ENCODE results near the gene MON1B.
"Not testable (repeated sequence)": the region's sequence is repeated elsewhere in the genome, so short reads cannot be mapped to it uniquely, and the experiment has no call there.

MON1B gene

GRCh38 chr16:77157346-77158058 is 33.5 kb upstream of the MON1B start:
- Histone ChIP-seq H3K4me3 (ENCODE audit: insufficient read depth, low read length, poor library complexity, severe bottlenecking) (no peak overlapping the region), H3K79me2 (ENCODE audit: insufficient read depth, low read length) (no peaks in the 10 kb centered on the region), H3K4me2 (ENCODE audit: low read depth, low read length, poor library complexity, severe bottlenecking) (no peak overlapping the region), H3F3A (ENCODE audit: insufficient read depth) (no peaks in the 10 kb centered on the region), H3K27me3 (ENCODE audit: low read length) (no peaks in the 10 kb centered on the region), H3K36me3 (ENCODE audit: low read length) (no peaks in the 10 kb centered on the region), H3K9ac (ENCODE audit: low read length) (no peak overlapping the region), H3K9me3 (ENCODE audit: insufficient read depth, low read length) (no peaks in the 10 kb centered on the region), H3K9me2 (replicated peaks; ENCODE audit: insufficient read depth, low read length) (no peaks in the 10 kb centered on the region), H4K20me1 (ENCODE audit: low read depth, low read length) (no peaks in the 10 kb centered on the region), H3K27ac (ENCODE audit: low read depth, low read length) (no peak overlapping the region), H2AFZ (ENCODE audit: low read depth, low read length, severe bottlenecking) (no peak overlapping the region)
- TF ChIP-seq EZH2phosphoT487 (conservative IDR thresholded peaks at IDR 0.05; ENCODE audit: low read length) (no peak), CTCF (IDR thresholded peaks at IDR 0.05; ENCODE audit: insufficient read depth, low read length, poor library complexity, severe bottlenecking) (no peak)

- TF ChIP-seq CTCF (IDR thresholded peaks at IDR 0.05; ENCODE audit: insufficient read depth, low read length, poor library complexity, severe bottlenecking) (no peak), EZH2phosphoT487 (conservative IDR thresholded peaks at IDR 0.05; ENCODE audit: low read length) (no peak)
- Histone ChIP-seq H3K36me3 (ENCODE audit: low read length) (no peaks in the 10 kb centered on the region), H2AFZ (ENCODE audit: low read depth, low read length, severe bottlenecking) (no peak overlapping the region), H3K9me3 (ENCODE audit: insufficient read depth, low read length) (no peaks in the 10 kb centered on the region), H3F3A (ENCODE audit: insufficient read depth) (no peaks in the 10 kb centered on the region), H3K9me2 (replicated peaks; ENCODE audit: insufficient read depth, low read length) (no peaks in the 10 kb centered on the region), H3K79me2 (ENCODE audit: insufficient read depth, low read length) (no peaks in the 10 kb centered on the region), H3K27ac (ENCODE audit: low read depth, low read length) (no peak overlapping the region), H3K4me3 (ENCODE audit: insufficient read depth, low read length, poor library complexity, severe bottlenecking) (no peak overlapping the region), H3K4me2 (ENCODE audit: low read depth, low read length, poor library complexity, severe bottlenecking) (no peak overlapping the region), H3K9ac (ENCODE audit: low read length) (no peak overlapping the region), H4K20me1 (ENCODE audit: low read depth, low read length) (no peaks in the 10 kb centered on the region), H3K27me3 (ENCODE audit: low read length) (no peaks in the 10 kb centered on the region)
These were observed 32.7 kb upstream of the MON1B start for GRCh38 chr16:77158293-77158692.

- Histone ChIP-seq H3F3A (ENCODE audit: insufficient read depth) (no peaks in the 10 kb centered on the region), H2AFZ (ENCODE audit: low read depth, low read length, severe bottlenecking) (no peak overlapping the region), H3K9me3 (ENCODE audit: insufficient read depth, low read length) (no peaks in the 10 kb centered on the region), H3K36me3 (ENCODE audit: low read length) (no peaks in the 10 kb centered on the region), H4K20me1 (ENCODE audit: low read depth, low read length) (no peaks in the 10 kb centered on the region), H3K4me3 (ENCODE audit: insufficient read depth, low read length, poor library complexity, severe bottlenecking) (no peak overlapping the region), H3K27me3 (ENCODE audit: low read length) (no peaks in the 10 kb centered on the region), H3K9me2 (replicated peaks; ENCODE audit: insufficient read depth, low read length) (no peaks in the 10 kb centered on the region), H3K9ac (ENCODE audit: low read length) (no peak overlapping the region), H3K27ac (ENCODE audit: low read depth, low read length) (no peak overlapping the region), H3K4me2 (ENCODE audit: low read depth, low read length, poor library complexity, severe bottlenecking) (no peak overlapping the region), H3K79me2 (ENCODE audit: insufficient read depth, low read length) (no peaks in the 10 kb centered on the region)
- TF ChIP-seq EZH2phosphoT487 (conservative IDR thresholded peaks at IDR 0.05; ENCODE audit: low read length) (no peak), CTCF (IDR thresholded peaks at IDR 0.05; ENCODE audit: insufficient read depth, low read length, poor library complexity, severe bottlenecking) (no peak)
These were observed 26.0 kb upstream of the MON1B start for GRCh38 chr16:77165006-77165405.

- not testable (repeated sequence) for H3K27ac ChIP-seq (ENCODE audit: low read depth, low read length); H3K4me2 ChIP-seq (ENCODE audit: low read depth, low read length, poor library complexity, severe bottlenecking); H3K27me3 ChIP-seq (ENCODE audit: low read length)
These were observed 25.3 kb upstream of the MON1B start for GRCh38 chr16:77165536-77166236.

More at GRCh38 chr16:77165536-77166236, 25.3 kb upstream of the MON1B start:
- not testable (repeated sequence) for H3K79me2 ChIP-seq (ENCODE audit: insufficient read depth, low read length); H3K9me2 ChIP-seq (replicated peaks; ENCODE audit: insufficient read depth, low read length); H3K9me3 ChIP-seq (ENCODE audit: insufficient read depth, low read length); H3F3A ChIP-seq (ENCODE audit: insufficient read depth); H3K4me3 ChIP-seq (ENCODE audit: insufficient read depth, low read length, poor library complexity, severe bottlenecking); H3K9ac ChIP-seq (ENCODE audit: low read length); H2AFZ ChIP-seq (ENCODE audit: low read depth, low read length, severe bottlenecking); H4K20me1 ChIP-seq (ENCODE audit: low read depth, low read length); H3K36me3 ChIP-seq (ENCODE audit: low read length)

Data from SU-DHL-6 (cell line).